ENCODE data around the gene ZNF821.

DNA sequence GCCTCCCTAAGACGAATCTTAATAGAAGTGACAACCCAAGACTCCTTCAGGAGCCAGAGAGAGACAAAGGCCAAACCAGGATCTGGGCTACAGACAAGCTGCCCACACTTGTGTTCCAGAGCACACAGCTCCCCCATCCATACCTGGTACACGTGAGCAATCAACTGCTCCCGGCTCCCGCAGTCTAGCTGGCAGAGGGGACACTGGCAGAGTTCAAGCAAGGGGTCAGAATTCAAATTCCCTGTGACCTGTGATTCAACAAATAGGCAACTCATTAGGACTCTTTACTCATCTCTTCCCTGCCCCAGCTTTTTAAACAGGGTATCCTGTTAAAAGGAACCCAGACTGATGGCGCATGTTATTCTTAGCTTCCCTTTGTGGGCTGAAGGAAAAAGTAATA is 20.0 kb downstream of the ZNF821 start:
- TF ChIP-seq, protein P1, sequence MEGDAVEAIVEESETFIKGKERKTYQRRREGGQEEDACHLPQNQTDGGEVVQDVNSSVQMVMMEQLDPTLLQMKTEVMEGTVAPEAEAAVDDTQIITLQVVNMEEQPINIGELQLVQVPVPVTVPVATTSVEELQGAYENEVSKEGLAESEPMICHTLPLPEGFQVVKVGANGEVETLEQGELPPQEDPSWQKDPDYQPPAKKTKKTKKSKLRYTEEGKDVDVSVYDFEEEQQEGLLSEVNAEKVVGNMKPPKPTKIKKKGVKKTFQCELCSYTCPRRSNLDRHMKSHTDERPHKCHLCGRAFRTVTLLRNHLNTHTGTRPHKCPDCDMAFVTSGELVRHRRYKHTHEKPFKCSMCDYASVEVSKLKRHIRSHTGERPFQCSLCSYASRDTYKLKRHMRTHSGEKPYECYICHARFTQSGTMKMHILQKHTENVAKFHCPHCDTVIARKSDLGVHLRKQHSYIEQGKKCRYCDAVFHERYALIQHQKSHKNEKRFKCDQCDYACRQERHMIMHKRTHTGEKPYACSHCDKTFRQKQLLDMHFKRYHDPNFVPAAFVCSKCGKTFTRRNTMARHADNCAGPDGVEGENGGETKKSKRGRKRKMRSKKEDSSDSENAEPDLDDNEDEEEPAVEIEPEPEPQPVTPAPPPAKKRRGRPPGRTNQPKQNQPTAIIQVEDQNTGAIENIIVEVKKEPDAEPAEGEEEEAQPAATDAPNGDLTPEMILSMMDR (optimal IDR thresholded peaks at IDR 0.05 in 1 of 3, IDR thresholded peaks at IDR 0.05 in 1 of 3, conservative IDR thresholded peaks at IDR 0.05 in 1 of 3; ENCODE audit: extremely low read depth in 1 of 3, insufficient read depth in 2 of 3, low read length in 3 of 3) = no peak
- no peak for TF ChIP-seq EZH2 (IDR thresholded peaks at IDR 0.05; ENCODE audit: low read length)
